T-helper 9 cell (primary cell): ENCODE measurements around the gene TMEM150C.
A peak's percentile ranks its signal among the peaks of the same experiment; 100 is the strongest.

Source experiments
- DNase-seq: peaks from one replicate; pipeline ENCODE4 v3.0.0-alpha.2; 2020

TMEM150C gene

GRCh38 chr4:82469791-82470345 is 91.9 kb downstream of the TMEM150C start:
- DNase-seq = no peak

GRCh38 chr4:82467471-82467870 is 94.3 kb downstream of the TMEM150C start:
- no peak for DNase-seq

- no peak for DNase-seq
Observed at GRCh38 chr4:82463221-82463620, 98.6 kb downstream of the TMEM150C start.

- DNase-seq = peak; percentile 79
Observed at GRCh38 chr4:82462415-82462831, 99.4 kb downstream of the TMEM150C start.

GRCh38 chr4:82461710-82462109 is 100.1 kb downstream of the TMEM150C start:
- DNase-seq = no peak

GRCh38 chr4:82458729-82459128 is 103.1 kb downstream of the TMEM150C start:
- no peak for DNase-seq

- no peak for DNase-seq
Observed at GRCh38 chr4:82457266-82457665, 104.5 kb downstream of the TMEM150C start.

- no peak for DNase-seq
Observed at GRCh38 chr4:82452026-82452425, 109.8 kb downstream of the TMEM150C start.

GRCh38 chr4:82450966-82451755 is 110.6 kb downstream of the TMEM150C start:
- no peak for DNase-seq

- no peak for DNase-seq
Observed at GRCh38 chr4:82447886-82448285, 113.9 kb downstream of the TMEM150C start.

GRCh38 chr4:82439088-82439487 is 122.7 kb downstream of the TMEM150C start:
- DNase-seq = no peak

- DNase-seq = no peak
Observed at GRCh38 chr4:82437285-82438005, 124.3 kb downstream of the TMEM150C start.

GRCh38 chr4:82436780-82437179 is 125.0 kb downstream of the TMEM150C start:
- no peak for DNase-seq

- DNase-seq = no peak
Observed at GRCh38 chr4:82436130-82436529, 125.7 kb downstream of the TMEM150C start.

GRCh38 chr4:82434949-82435348 is 126.8 kb downstream of the TMEM150C start:
- no peak for DNase-seq

- no peak for DNase-seq
Observed at GRCh38 chr4:82433791-82434190, 128.0 kb downstream of the TMEM150C start.
